HCT116 (cell line): ENCODE results near the gene SLC6A18. TPM values are rescaled to one million over a fixed set of nuclear protein-coding genes. Genes with fewer than 3 reads are reported as not detected.

Experiments used
- ATAC-seq: fragments of 200-7000 bp; cut with Tn5 transposase; 2 replicates; pipeline ENCODE4 v1.9.1; 2020; ENCODE audit warnings: mild to moderate bottlenecking, moderate library complexity
- BruUV-seq: library from RNA; stranded (reverse); fragments of 400-500 nt; replicated peaks from 2 replicates; lab custom pipeline; 2021; lab: Mats Ljungman, UMichigan
- CTCF ChIA-PET: fragments of 300-600 bp; sonication (Branson Sonifier 250); formaldehyde crosslinking; loops from one replicate; lab custom pipeline; 2021; ENCODE audit warnings: antibody characterized with exemption; lab: Charles Lee
- POLR2A ChIA-PET: fragments of 300-600, 350-600 bp; sonication (Branson Sonifier 250); formaldehyde crosslinking; loops from one replicate; lab custom pipeline; 2021; ENCODE audit warnings: antibody characterized with exemption; lab: Charles Lee
- RAD21 ChIA-PET, 2 experiments: fragments of 300-600 bp; sonication (Branson Sonifier 250); formaldehyde crosslinking; loops; one replicate each; lab custom pipeline; 2023; ENCODE audit warnings: low total read pairs in 2 of 2; ENCODE audit not compliant: uncharacterized antibody in 2 of 2, unreplicated experiment in 2 of 2, low non-redundant PET in 1 of 2; lab: Charles Lee
- DNase-seq: peaks from one replicate; pipeline ENCODE4 v3.0.0-alpha.2; 2010; ENCODE audit warnings: low read depth, low spot score
- H2AFZ ChIP-seq: fragments of 200-600 bp; shearing (Covaris generic), sonication (generic); 2 replicates; pipeline ENCODE4 v1.6.1; 2017; ENCODE audit warnings: low read depth, mixed run types, mixed read lengths, antibody characterized with exemption, low read length; ENCODE audit not compliant: poor library complexity, severe bottlenecking
- H3K27ac ChIP-seq: 2 replicates; pipeline ENCODE4 v1.5.1; 2012; ENCODE audit warnings: low read depth, low read length
- H3K27me3 ChIP-seq: fragments of 200-600 bp; sonication (generic); 2 replicates; pipeline ENCODE4 v1.6.1; 2016; ENCODE audit warnings: mixed run types, low read length, mixed read lengths; ENCODE audit not compliant: insufficient read depth
- H3K36me3 ChIP-seq, 2 experiments: fragments of 200-500 bp in 1 of 2; fragments of 200-600 bp in 1 of 2; sonication (Bioruptor generic) in 1 of 2; sonication (generic) in 1 of 2; 2 replicates each; pipeline versions ENCODE4 v1.5.1 to v1.6.1; 2014 to 2016; ENCODE audit warnings: low read length in 2 of 2, inconsistent platforms in 1 of 2, mixed read lengths in 1 of 2, mixed run types in 1 of 2; ENCODE audit not compliant: insufficient read depth in 2 of 2, control insufficient read depth in 1 of 2
- H3K4me1 ChIP-seq, 2 experiments: fragments of 200-600 bp in 1 of 2; sonication (generic) in 1 of 2; 2 replicates each; pipeline versions ENCODE4 v1.5.1 to v1.6.1; 2012 to 2017; ENCODE audit warnings: low read length in 2 of 2, inconsistent platforms in 1 of 2, mild to moderate bottlenecking in 1 of 2, mixed read lengths in 1 of 2, mixed run types in 1 of 2, moderate library complexity in 1 of 2; ENCODE audit not compliant: insufficient read depth in 2 of 2, control insufficient read depth in 1 of 2
- H3K4me2 ChIP-seq: fragments of 200-600 bp; sonication (generic); 2 replicates; pipeline ENCODE4 v1.6.1; 2017; ENCODE audit warnings: mixed run types, low read length, mixed read lengths
- H3K4me3 ChIP-seq, 2 experiments: fragments of 200-600 bp in 1 of 2; sonication (generic) in 1 of 2; replicated peaks in 1 of 2; 2 replicates each; pipeline ENCODE4 v1.5.1; 2011 to 2016; ENCODE audit warnings: low read length in 2 of 2, control low read depth in 1 of 2, low read depth in 1 of 2, mild to moderate bottlenecking in 1 of 2, mixed read lengths in 1 of 2, mixed run types in 1 of 2
- H3K79me2 ChIP-seq: fragments of 200-600 bp; sonication (generic); 2 replicates; pipeline ENCODE4 v1.6.1; 2017; ENCODE audit warnings: mild to moderate bottlenecking, mixed run types, low read length, moderate library complexity, mixed read lengths; ENCODE audit not compliant: insufficient read depth
- H3K9ac ChIP-seq: fragments of 200-600 bp; sonication (generic); 2 replicates; pipeline ENCODE4 v1.6.1; 2016; ENCODE audit warnings: low read length, mixed read lengths
- H3K9me2 ChIP-seq: fragments of 200-600 bp; sonication (generic), shearing (Covaris generic); 2 replicates; pipeline ENCODE4 v1.6.1; 2017; ENCODE audit warnings: mixed run types, mild to moderate bottlenecking, moderate library complexity; ENCODE audit not compliant: insufficient read depth
- H3K9me3 ChIP-seq, 2 experiments: fragments of 200-500 bp in 1 of 2; fragments of 200-600 bp in 1 of 2; sonication (Bioruptor generic) in 1 of 2; sonication (generic) in 1 of 2; 2 replicates each; pipeline ENCODE4 v1.6.1; 2014 to 2017; ENCODE audit warnings: low read length in 2 of 2, mixed read lengths in 2 of 2, inconsistent platforms in 1 of 2, low read depth in 1 of 2, mild to moderate bottlenecking in 1 of 2, mixed run types in 1 of 2, moderate library complexity in 1 of 2; ENCODE audit not compliant: control insufficient read depth in 1 of 2, insufficient read depth in 1 of 2
- H4K20me1 ChIP-seq: fragments of 200-600 bp; sonication (generic), shearing (Covaris generic); 2 replicates; pipeline ENCODE4 v1.6.1; 2017; ENCODE audit warnings: mixed run types, mild to moderate bottlenecking, moderate library complexity; ENCODE audit not compliant: insufficient read depth
- CBX3 ChIP-seq: IDR thresholded peaks from 2 replicates; pipeline ENCODE4 v1.6.1; 2012; ENCODE audit warnings: low read depth
- CEBPB ChIP-seq: IDR thresholded peaks from 2 replicates; pipeline ENCODE4 v1.6.1; 2012; ENCODE audit warnings: low read depth
- CTCF ChIP-seq, 3 experiments: fragments of 200-600 bp in 1 of 3; sonication (generic) in 1 of 3; IDR thresholded peaks in 2 of 3; conservative IDR thresholded peaks in 1 of 3; 2 replicates each; pipeline ENCODE4 v1.5.1; 2012 to 2017; ENCODE audit warnings: low read depth in 2 of 3, low read length in 2 of 3, antibody characterized with exemption in 1 of 3, borderline replicate concordance in 1 of 3, control low read depth in 1 of 3, mild to moderate bottlenecking in 1 of 3, mixed read lengths in 1 of 3, mixed run types in 1 of 3, moderate library complexity in 1 of 3; ENCODE audit not compliant: insufficient read depth in 1 of 3
- EGR1 ChIP-seq: IDR thresholded peaks from 2 replicates; pipeline ENCODE4 v1.6.1; 2012; ENCODE audit warnings: low read depth
- EZH2 ChIP-seq: fragments of 200-600 bp; sonication (generic); IDR thresholded peaks from 2 replicates; pipeline ENCODE4 v1.6.1; 2017; ENCODE audit warnings: antibody characterized with exemption, mixed run types
- EZH2phosphoT487 ChIP-seq: fragments of 200-600 bp; IDR thresholded peaks from 2 replicates; pipeline ENCODE4 v1.6.1; 2018; ENCODE audit warnings: antibody characterized with exemption, borderline replicate concordance
- FOSL1 ChIP-seq: IDR thresholded peaks from 2 replicates; pipeline ENCODE4 v1.6.1; 2012; ENCODE audit warnings: low read depth
- POLR2A ChIP-seq: IDR thresholded peaks from 2 replicates; pipeline ENCODE4 v1.7.0; 2011; ENCODE audit warnings: borderline replicate concordance; ENCODE audit not compliant: insufficient read depth, insufficient read length; ENCODE audit errors: extremely low read depth
- POLR2AphosphoS5 ChIP-seq: IDR thresholded peaks from 2 replicates; pipeline ENCODE4 v1.6.1; 2011; ENCODE audit warnings: mild to moderate bottlenecking, low read depth, low read length, moderate library complexity
- RAD21 ChIP-seq: IDR thresholded peaks from 2 replicates; pipeline ENCODE4 v1.6.1; 2012; ENCODE audit warnings: low read depth, mild to moderate bottlenecking
- SIN3A ChIP-seq: IDR thresholded peaks from 2 replicates; pipeline ENCODE4 v1.6.1; 2012; ENCODE audit warnings: low read depth
- SP1 ChIP-seq: IDR thresholded peaks from 2 replicates; pipeline ENCODE4 v1.6.1; 2012; ENCODE audit warnings: low read depth
- TCF7L2 ChIP-seq: IDR thresholded peaks from 2 replicates; pipeline ENCODE4 v1.7.0; 2011; ENCODE audit warnings: borderline replicate concordance, inconsistent platforms; ENCODE audit not compliant: insufficient read depth, insufficient read length; ENCODE audit errors: extremely low read depth
- YY1 ChIP-seq: IDR thresholded peaks from 2 replicates; pipeline ENCODE4 v1.6.1; 2011; ENCODE audit warnings: low read length, low read depth, moderate library complexity, mild to moderate bottlenecking; ENCODE audit not compliant: insufficient replicate concordance; ENCODE audit errors: extremely low read depth
- ZFX ChIP-seq: fragments of 450-650 bp; IDR thresholded peaks from 2 replicates; pipeline ENCODE4 v1.6.1; 2017
- ZNF274 ChIP-seq: fragments of 200-500 bp; sonication (Bioruptor generic); IDR thresholded peaks from 2 replicates; pipeline ENCODE4 v1.6.1; 2014; ENCODE audit warnings: mild to moderate bottlenecking, low read depth, low read length, inconsistent platforms
- intact Hi-C: fragments of 100-400 bp; cut with micrococcal nuclease; formaldehyde crosslinking; loops from 2 replicates; pipeline ENCODE4 v1.10.0; 2022
- total RNA-seq: library from RNA; stranded (reverse); gene quantifications from one replicate; pipeline ENCODE4 v1.2.1, GENCODE V29; 2021; ENCODE audit not compliant: unreplicated experiment
- TF ChIP-seq, protein P1 (sequence below): IDR thresholded peaks from 2 replicates; pipeline ENCODE4 v1.6.1; 2012
- TF ChIP-seq, protein P2 (sequence below): IDR thresholded peaks from 2 replicates; pipeline ENCODE4 v1.6.1; 2011; ENCODE audit warnings: mild to moderate bottlenecking, low read length, moderate library complexity; ENCODE audit not compliant: insufficient replicate concordance; ENCODE audit errors: extremely low read depth

SLC6A18 gene
- total RNA-seq, 1 experiment from 2014 or later: not detected

DNA sequence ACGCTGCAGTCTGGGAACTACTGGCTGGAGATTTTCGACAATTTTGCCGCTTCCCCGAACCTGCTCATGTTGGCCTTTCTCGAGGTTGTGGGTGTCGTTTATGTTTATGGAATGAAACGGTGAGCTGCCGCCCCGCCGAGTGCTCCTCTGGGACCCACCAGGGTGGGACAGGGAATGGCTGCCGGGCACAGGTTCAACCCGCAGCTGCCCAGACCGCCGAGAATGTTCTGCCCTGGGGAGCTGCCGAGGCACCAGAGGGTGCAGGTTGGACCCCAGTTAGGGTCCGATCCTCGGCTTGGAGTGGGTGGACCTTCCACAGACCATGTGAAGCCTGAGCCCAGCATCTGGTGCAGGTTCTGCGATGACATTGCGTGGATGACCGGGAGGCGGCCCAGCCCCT is 19.1 kb downstream of the SLC6A18 start:
- Histone ChIP-seq H3K27ac (no peak overlapping the region), H3K27me3 (no peaks in the 10 kb centered on the region), H3K4me1 (no peaks in the 10 kb centered on the region), H3K79me2 (no peaks in the 10 kb centered on the region), H3K4me3 (no peak overlapping the region), H3K36me3 (no peaks in the 10 kb centered on the region), H3K9ac (no peak overlapping the region), H3K9me2 (no peaks in the 10 kb centered on the region), H3K4me2 (no peak overlapping the region), H2AFZ (no peak overlapping the region), H4K20me1 (no peaks in the 10 kb centered on the region), H3K9me3 (no peaks in the 10 kb centered on the region)
- intact Hi-C loops: no loop called here
- CTCF ChIA-PET: no interaction called here
- RAD21 ChIA-PET: no interaction called here
- TF ChIP-seq EZH2: no peak
- TF ChIP-seq SIN3A: no peak
- TF ChIP-seq ZNF274: no peak
- TF ChIP-seq EZH2phosphoT487: no peak
- TF ChIP-seq CEBPB: no peak
- TF ChIP-seq CBX3: no peak
- TF ChIP-seq TCF7L2: no peak
- no peak for TF ChIP-seq EGR1
- TF ChIP-seq, protein P1, sequence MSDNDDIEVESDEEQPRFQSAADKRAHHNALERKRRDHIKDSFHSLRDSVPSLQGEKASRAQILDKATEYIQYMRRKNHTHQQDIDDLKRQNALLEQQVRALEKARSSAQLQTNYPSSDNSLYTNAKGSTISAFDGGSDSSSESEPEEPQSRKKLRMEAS: no peak
- no peak for TF ChIP-seq SP1
- TF ChIP-seq POLR2AphosphoS5: no peak
- TF ChIP-seq POLR2A: no peak
- no peak for TF ChIP-seq YY1
- TF ChIP-seq FOSL1: no peak
- TF ChIP-seq, protein P2, sequence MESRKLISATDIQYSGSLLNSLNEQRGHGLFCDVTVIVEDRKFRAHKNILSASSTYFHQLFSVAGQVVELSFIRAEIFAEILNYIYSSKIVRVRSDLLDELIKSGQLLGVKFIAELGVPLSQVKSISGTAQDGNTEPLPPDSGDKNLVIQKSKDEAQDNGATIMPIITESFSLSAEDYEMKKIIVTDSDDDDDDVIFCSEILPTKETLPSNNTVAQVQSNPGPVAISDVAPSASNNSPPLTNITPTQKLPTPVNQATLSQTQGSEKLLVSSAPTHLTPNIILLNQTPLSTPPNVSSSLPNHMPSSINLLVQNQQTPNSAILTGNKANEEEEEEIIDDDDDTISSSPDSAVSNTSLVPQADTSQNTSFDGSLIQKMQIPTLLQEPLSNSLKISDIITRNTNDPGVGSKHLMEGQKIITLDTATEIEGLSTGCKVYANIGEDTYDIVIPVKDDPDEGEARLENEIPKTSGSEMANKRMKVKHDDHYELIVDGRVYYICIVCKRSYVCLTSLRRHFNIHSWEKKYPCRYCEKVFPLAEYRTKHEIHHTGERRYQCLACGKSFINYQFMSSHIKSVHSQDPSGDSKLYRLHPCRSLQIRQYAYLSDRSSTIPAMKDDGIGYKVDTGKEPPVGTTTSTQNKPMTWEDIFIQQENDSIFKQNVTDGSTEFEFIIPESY: no peak
- TF ChIP-seq ZFX: no peak
- no peak for TF ChIP-seq CTCF (IDR thresholded peaks at IDR 0.05 in 2 of 3, conservative IDR thresholded peaks at IDR 0.05 in 1 of 3; ENCODE audit: borderline replicate concordance in 1 of 3, insufficient read depth in 1 of 3, low read depth in 2 of 3, low read length in 2 of 3)
- TF ChIP-seq RAD21: no peak
- ATAC-seq: no peak
- no peak for DNase-seq
- POLR2A ChIA-PET: no interaction called here
- no TSS peak for BruUV-seq
